ENCODE data around the gene TAB2. TPM values are rescaled to one million over a fixed set of nuclear protein-coding genes. Genes with fewer than 3 reads are reported as not detected.
A peak's percentile ranks its signal among the peaks of the same experiment; 100 is the strongest.

Gene TAB2
- total RNA-seq, 1 donor from 2014 or later = 65.8 TPM

GRCh38 chr6:149428606-149429005 is 111.1 kb downstream of the TAB2 start:
- TF ChIP-seq CTCF (IDR thresholded peaks at IDR 0.05) = no peak

GRCh38 chr6:149429427-149430360 is 112.2 kb downstream of the TAB2 start:
- DNase-seq (no peak), ATAC-seq (no peak)
- Histone ChIP-seq H3K9me3 (no peaks in the 10 kb centered on the region), H3K36me3 (no peaks in the 10 kb centered on the region), H3K27ac (no peak overlapping the region), H3K4me1 (peaks cover 3% of the 10 kb centered on the region), H3K27me3 (no peaks in the 10 kb centered on the region), H3K4me3 (no peak overlapping the region)
- intact Hi-C loops (cut with DNase I) = loop anchor here (5.0 to 10.0 kb wide), 2 partner anchors 352 to 395 kb away; no protein-coding TSS in a partner anchor
- TF ChIP-seq CTCF (IDR thresholded peaks at IDR 0.05) = no peak

More at GRCh38 chr6:149428606-149429005, 111.1 kb downstream of the TAB2 start:
- no peak overlapping the region for H3K27ac ChIP-seq
- no peak overlapping the region for H3K4me3 ChIP-seq
- intact Hi-C loops (cut with DNase I) = no loop called here
- DNase-seq (no peak), ATAC-seq (no peak)
- peaks cover 10% of the 10 kb centered on the region for H3K4me1 ChIP-seq
- no peaks in the 10 kb centered on the region for H3K9me3 ChIP-seq
- no peaks in the 10 kb centered on the region for H3K36me3 ChIP-seq
- no peaks in the 10 kb centered on the region for H3K27me3 ChIP-seq

GRCh38 chr6:149431905-149432775 is 114.6 kb downstream of the TAB2 start:
- no peaks in the 10 kb centered on the region for H3K27me3 ChIP-seq
- no peak overlapping the region for H3K27ac ChIP-seq
- no peaks in the 10 kb centered on the region for H3K36me3 ChIP-seq
- TF ChIP-seq CTCF (IDR thresholded peaks at IDR 0.05) = peak; percentile 94
- DNase-seq = peak; percentile 92
- intact Hi-C loops (cut with DNase I) = loop anchor here (5.0 to 10.0 kb wide), 2 partner anchors 355 to 397 kb away; no protein-coding TSS in a partner anchor
- H3K9me3 ChIP-seq = no peaks in the 10 kb centered on the region
- no peak overlapping the region for H3K4me3 ChIP-seq
- H3K4me1 ChIP-seq = peaks cover 3% of the 10 kb centered on the region
- peak; percentile 98 for ATAC-seq

- Histone ChIP-seq H3K4me1 (peaks cover 3% of the 10 kb centered on the region), H3K27ac (no peak overlapping the region), H3K4me3 (no peak overlapping the region), H3K27me3 (no peaks in the 10 kb centered on the region), H3K9me3 (no peaks in the 10 kb centered on the region), H3K36me3 (no peaks in the 10 kb centered on the region)
- ATAC-seq = no peak
- no peak for TF ChIP-seq CTCF (IDR thresholded peaks at IDR 0.05)
- no peak for DNase-seq
- intact Hi-C loops (cut with DNase I) = loop anchor here (5.0 to 10.0 kb wide), 2 partner anchors 356 to 399 kb away; no protein-coding TSS in a partner anchor
Observed at GRCh38 chr6:149433405-149433804, 115.9 kb downstream of the TAB2 start.

- H3K27me3 ChIP-seq = no peaks in the 10 kb centered on the region
- H3K27ac ChIP-seq = no peak overlapping the region
- H3K9me3 ChIP-seq = no peaks in the 10 kb centered on the region
- DNase-seq (no peak), ATAC-seq (no peak)
- intact Hi-C loops (cut with DNase I) = loop anchor here (5.0 to 10.0 kb wide), 2 partner anchors 357 to 399 kb away; no protein-coding TSS in a partner anchor
- no peaks in the 10 kb centered on the region for H3K36me3 ChIP-seq
- no peak for TF ChIP-seq CTCF (IDR thresholded peaks at IDR 0.05)
- peaks cover 3% of the 10 kb centered on the region for H3K4me1 ChIP-seq
- H3K4me3 ChIP-seq = no peak overlapping the region
Observed at GRCh38 chr6:149433881-149434280, 116.4 kb downstream of the TAB2 start.

Measured in upper lobe of right lung (tissue), 1 donor.